RCC 7860 (cell line): ENCODE measurements around the gene ZFPM1.

Experiments
- DNase-seq: peaks from one replicate; pipeline ENCODE4 v3.0.0-alpha.2; 2015; ENCODE audit warnings: low spot score
- FAIRE-seq: peaks from 2 replicates; lab custom pipeline; 2012; peaks lifted over from hg19 to GRCh38; lab: Jason Lieb, UNC

The ZFPM1 gene

DNA sequence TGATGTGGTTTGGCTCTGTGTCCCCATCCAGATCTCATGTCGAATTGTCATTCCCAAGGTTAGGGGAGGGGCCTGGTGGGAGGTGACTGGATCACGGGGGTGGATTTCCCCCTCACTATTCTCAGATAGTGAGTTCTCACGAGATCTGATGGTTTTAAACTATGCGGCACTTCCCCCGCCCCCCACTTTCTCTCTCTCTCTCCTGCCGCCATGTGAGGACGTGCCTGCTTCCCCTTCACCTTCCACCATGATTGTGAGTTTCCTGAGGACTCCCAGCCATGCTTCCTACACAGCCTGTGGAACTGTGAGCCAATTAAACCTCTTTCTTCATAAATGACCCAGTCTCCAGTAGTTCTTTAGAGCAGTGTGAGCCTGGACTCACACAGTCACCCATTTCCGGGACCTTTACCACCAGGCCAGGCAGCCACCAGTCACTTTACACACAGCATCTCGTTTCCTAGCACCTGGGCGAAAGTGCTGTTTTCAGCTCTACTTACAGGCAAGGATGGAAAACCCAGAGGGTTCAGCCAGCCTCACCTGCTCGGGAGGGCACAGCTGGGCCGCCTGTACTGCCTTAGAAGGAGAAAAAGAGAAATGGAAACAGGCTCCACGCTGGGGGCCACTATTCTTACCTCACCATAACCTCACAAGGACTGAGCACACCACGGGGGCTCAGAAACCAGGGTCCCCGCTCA, 103.4 kb downstream of the ZFPM1 start:
- FAIRE-seq (no peak), DNase-seq (no peak)

DNA sequence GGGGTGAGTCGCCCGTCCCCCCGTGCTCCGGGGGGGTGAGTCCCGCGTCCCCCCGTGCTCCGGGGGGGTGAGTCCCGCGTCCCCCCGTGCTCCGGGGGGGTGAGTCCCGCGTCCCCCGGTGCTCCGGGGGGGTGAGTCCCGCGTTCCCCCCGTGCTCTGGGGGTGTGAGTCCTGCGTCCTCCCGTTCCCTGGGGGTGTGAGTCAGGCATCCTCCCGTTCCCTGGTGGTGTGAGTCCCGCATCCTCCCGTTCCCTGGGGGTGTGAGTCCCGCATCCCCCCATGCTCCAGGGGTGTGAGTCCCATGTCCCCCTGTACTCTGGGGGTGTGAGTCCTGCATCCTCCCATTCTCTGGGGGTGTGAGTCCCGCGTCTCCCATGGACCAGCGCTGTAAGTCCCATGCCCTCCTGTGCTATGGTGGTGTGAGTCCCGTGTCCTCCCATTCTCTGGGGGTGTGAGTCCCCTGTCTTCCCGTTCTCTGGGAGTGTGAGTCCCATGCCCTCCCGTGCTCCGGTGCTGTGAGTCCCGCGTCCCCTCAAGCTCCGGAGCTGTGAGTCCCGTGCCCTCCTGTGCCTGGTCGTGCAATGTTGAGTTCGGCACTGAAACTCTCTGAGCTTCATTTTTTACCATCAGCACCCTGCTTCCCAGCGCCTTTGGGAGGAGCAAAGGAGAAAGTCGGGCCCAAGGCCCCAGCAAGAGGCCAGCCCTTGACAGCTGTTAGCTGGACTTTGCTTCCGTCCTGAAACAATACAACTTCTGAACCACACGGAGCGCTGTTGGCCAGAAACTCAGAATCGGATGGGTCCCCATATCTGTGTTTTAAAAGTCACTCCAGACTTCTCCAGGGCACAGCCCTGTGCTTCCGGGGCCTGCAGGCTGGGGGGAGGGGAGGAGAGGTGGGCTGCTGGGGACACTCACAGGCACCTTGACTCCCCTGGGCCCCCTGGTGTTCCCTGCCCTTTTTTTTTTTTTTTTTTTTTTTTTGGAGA, 105.7 kb downstream of the ZFPM1 start:
- peak; percentile 35 for DNase-seq
- no peak for FAIRE-seq

DNA sequence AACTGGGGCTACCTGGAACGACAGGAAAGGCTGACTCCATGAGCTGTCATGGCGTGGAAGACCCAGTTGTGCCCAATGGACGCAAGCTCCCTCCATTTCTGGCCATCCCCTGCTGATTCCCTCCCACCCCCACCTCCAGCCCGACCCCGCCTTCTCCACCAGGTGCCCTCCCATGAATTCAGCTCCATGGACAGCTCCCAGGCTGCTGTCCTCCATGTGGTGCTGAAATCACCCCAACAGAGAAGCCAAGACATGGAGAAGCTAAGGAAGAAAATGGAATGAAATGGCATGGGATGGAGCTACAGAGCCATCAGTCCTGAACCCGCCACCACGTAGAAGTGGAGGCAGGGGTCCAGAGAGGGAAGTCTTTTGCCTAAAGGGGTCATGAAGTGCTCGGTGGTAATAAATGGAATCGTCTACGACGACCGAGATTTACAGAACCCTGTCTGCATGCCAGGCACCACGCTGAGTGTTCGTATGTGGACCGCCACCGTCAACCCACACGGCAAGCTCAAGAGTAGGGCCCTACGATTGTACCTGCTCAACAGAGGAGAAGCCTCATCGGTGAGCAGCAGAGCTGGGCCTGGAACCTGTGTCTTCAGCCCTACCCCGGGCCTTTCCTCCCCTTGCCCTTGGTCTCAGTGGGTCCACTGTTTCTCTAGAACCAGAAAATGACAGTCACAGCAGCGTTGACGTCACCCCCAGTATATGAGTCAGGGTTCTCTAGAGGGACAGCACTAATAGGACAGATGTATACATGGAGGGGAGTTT, 107.8 kb downstream of the ZFPM1 start:
- DNase-seq, result no peak
- FAIRE-seq, result no peak

DNA sequence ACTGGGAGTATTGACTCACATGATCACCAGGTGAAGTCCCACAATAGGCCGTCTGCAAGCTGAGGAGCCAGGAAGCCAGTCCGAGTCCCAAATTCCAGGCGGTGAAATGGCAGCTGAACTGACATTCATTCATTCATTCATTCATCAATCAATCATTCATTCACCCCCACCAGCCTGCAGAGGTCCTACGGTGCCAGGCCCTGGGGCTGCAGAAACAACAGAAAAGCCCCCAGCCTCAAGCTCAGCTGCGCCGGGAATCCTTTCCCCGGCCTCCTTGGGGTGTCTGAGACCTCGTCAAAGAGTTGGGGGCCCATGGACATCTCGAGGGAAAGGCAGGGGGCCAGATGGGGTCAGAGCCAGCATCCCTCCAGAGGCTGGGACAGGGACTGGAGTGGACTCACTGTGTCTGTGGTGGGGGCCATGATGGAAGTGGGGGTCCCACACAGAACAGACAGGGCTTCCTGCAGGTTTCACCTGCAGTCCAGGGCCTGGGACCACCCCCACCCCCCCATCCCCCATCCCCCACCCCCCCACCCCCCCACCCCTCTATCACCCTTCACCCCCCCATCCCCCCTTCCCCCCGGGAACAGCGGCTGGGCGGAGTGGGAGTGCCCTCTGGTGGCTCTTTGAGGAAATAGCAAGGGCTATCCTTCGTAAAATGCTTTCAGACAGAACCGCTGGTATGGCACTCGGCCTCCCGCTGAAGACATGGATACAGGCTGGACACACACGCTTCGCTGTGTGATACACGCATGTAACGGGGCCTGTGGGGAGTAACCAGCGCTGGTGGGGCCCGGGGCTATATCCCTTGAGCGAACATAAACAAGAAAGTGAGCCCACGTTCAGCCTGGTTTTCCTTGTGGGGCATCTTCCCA, 108.6 kb downstream of the ZFPM1 start:
- DNase-seq (peak; percentile 26), FAIRE-seq (no peak)

DNA sequence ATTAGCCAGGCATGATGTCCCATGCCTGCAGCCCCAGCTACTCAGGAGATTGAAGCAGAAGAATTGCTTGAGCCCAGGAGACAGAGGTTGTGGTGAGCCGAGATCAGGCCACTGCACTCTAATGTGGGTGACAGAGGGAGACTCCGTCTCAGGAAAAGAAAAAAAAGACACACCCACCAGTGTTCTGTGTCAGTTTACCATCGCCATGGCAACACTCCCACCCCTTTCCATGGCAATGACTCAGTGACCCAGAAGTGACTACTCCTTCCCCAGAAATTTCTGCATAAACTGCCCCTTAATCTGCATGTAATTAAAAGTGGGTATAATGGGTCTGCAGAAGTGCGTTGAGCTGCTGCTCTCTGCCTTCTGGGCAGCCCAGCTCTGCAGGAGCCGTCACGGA, 113.1 kb downstream of the ZFPM1 start:
- DNase-seq (peak; percentile 28), FAIRE-seq (no peak)

DNA sequence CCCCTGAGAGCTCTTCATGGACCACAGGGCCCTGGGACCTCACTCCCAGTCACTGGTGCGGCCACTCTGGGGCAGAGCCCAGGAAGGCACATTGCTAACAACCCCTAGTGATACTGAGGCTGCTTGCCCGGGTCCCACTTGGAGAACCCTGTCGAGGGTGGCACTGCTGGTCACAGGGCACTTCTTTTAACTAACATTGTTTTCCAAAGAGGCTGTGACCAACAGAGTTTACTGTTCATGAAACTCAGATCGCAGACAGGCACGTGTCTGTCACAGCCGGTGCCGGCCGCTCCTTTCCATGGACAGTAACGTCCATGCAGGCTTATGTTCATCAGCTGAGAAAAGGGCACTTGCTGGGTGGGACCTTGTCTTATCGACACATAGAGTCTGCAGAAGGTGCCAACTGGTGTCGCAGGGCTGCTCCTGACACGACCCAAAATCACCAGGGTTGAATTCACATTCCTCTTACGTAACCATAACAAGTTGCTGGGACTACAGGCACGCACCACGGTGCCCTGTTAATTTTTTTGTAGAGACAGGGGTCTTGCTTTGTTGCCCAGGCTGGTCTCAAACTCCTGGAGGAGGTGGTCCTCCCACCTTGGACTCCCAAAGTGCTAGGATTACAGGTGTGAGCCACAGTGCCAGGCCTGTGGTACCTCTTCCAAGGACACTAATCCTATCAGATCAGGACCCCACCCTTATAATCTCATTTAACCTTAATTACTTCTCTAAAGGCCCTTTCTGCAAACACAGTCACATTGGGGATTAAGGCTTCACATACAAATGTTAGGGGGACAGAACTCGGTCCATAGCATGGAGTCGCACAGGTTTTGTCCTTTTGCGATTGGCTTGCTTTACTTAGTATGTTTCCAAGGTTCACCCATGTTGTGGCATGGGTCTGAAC, 115.9 kb downstream of the ZFPM1 start:
- no peak for DNase-seq
- no peak for FAIRE-seq

DNA sequence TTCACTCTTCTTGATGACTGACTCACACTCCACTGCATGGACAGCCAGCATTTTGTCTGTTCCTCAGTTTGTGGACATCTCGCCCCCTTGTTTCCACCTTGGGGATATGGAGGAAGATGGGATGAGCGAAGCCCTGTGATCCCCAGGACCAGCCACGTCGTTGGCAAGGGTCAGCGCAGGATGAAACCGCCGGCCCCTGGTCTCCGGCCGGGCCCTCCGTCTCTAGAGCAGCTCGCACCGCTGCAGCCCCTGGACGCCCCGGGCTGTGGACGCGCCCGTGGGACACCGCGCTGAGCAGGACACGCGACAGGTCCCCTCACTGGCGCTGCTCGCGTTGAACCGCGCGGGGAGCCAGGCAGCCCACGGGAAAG, 116.5 kb downstream of the ZFPM1 start:
- FAIRE-seq, result no peak
- DNase-seq, result no peak

DNA sequence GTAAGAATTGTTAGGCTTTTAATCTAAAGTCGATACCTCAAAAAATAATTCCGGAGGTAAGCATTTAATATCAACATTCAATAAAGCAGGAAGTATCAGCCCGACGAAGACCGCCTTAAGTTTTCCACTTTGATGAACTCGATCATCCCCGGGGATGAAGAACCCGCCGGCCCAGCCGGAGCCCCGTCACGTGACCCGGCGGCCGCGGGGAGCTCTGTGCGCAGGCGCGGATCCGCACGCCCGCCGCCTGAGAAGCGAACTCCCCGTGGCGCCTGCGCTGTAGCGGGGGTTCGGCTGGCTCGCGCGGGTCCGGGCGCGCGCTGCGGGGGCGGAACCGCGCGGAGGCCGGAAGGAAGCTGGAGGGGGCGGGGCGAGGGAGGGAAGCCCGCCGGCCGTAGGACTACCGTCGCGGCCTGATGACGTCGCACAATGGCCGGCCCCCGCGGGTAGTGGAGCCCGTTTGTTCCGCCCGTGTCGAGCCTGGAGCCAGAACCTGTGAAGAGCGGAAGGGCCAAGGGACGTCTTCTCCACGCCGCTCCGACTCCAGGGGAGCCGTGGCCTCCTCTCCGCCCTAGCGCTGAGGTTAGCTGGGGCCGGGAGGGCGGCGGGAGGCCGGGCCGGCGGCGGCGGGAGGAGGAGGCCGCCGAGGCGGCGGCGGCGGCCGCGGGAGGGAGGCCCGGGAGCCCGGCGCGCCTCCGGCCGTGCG, 117.1 kb downstream of the ZFPM1 start, which contains the start of gene ZC3H18:
Gene ZC3H18, plus strand, starts transcription at position 419 of the 706 bp plus-strand sequence. CDS start 6,721 bp downstream, outside the sequence.
- DNase-seq, result peak; percentile 82
- FAIRE-seq, result no peak

DNA sequence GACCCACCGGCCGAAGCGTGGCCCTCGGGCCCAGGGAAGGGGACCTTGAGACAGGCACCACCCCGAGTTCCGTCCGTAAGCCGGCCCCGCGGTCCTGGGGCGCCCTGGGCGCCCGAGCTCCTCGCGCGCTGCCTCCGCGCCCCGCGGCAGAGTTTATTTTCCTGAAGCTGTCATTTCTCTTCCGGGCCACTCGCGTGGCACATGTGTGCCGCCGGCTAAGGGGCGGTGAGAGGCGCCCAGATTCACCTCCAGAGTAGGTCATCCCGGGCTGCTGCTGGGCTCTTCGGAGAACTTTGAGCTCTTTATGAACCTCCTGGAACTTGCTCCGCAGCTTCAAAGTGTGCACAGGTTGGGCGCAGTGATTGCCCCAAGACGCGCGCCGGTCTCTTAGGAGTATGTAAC, 117.6 kb downstream of the ZFPM1 start:
- no peak for DNase-seq
- FAIRE-seq, result no peak

DNA sequence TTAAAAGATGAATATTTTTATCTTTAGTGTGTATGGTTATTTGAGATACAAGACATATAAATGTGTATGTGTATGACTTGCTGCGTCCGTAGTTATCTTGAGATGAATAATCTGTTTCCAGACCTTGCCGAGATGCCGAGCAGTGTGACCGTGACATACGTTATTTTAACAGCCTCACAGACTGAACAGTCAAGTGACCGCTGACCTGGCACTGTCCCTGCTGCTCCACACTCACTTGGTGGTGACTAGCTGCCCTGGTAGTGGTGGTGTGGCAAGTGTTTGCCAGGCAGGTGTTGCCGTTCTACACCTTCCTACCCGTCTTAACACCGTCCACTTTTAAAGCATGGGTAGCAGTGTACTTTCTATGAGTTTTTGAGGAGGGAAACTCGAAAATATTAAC, 122.2 kb downstream of the ZFPM1 start:
- DNase-seq (no peak), FAIRE-seq (no peak)

DNA sequence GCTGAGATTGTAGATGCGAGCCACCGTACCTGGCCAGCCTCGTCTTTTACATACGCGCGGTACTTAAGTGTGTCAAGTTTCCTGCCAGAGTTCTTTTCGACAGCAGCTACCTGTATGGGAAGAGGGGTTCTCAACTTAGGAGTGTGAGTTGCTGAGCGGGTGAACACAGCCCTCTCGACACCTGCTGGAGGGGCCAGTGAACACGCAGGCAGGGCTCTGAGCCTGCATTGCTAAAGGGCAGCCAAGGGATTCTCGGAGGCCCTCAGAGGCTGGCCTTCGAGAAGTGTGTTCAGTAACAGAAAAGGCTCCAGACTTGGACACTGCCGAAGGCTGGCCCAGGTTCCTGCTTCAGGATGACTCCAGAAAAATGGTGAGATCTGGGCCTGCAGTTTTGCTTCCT, 123.2 kb downstream of the ZFPM1 start:
- DNase-seq (no peak), FAIRE-seq (no peak)

DNA sequence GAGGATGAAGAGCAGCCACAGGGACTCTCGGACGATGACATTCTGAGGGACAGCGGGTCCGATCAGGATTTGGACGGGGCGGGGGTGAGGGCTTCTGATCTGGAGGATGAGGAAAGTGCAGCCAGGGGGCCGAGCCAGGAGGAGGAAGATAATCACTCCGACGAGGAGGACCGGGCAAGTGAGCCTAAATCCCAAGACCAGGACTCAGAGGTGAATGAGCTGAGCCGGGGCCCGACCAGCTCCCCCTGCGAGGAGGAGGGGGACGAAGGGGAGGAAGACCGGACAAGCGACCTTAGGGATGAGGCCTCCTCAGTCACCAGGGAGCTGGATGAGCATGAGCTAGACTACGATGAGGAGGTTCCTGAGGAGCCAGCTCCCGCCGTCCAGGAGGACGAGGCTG, 124.1 kb downstream of the ZFPM1 start:
- no peak for DNase-seq
- no peak for FAIRE-seq

DNA sequence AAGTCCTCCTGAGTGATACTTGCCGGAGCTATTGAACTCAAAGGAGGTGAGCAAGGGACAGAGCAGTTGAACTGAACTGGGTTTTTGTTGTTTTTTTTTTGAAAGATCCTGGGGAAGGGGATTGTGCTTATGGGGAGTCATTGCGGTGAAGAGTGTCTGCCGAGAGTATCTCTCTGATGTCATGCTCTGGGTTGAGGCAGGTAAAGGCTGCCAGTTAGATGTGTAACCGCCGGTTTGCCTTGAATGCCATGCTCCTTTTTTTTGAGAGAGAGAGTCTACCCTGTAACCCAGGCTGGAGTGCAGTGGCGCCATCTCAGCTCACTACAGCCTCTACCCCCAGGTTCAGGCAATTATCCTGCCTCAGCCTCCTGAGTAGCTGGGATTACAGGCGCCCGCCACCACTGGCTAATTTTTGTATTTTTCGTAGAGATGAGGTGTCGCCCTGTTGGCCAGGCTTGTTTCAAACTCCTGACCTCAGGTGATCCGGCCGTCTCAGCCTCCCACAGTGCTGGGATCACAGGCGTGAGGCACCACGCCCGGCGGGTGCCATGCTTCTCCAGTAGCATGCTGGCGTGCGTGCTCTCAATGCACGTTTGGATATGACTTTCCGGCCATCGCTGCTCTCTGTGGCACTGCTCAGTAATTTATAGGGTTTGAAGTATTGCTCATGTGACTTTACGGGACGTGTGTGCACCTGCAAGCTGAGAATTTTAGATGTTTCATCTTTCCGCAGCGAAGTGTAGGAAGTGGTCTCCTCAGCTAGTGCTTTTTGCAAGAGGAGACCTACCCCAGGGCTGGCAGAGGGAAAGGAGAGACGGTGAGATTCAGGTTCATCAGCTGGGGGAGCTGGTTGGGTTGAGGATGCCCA, 125.6 kb downstream of the ZFPM1 start:
- no peak for DNase-seq
- FAIRE-seq, result no peak

DNA sequence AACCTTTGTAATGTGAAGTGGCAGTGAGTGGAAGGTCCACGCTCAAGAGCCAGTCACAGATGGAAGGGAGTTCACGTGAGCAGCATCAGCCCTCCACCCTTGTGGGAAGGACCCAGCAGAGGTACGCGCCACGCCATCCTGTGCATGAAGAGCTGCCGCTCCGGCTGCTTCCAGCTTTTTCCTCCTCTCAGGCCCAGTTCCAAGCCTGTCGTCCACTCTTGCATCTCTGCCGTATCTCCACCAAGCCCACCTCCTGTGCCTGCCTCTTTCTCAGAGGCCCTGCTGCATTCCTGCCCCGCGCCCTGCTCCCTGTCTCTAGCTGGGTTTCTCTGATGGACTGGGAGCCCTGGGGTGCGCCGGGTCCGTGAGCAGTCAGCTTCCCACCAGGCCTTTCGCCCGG, 127.3 kb downstream of the ZFPM1 start:
- FAIRE-seq (no peak), DNase-seq (no peak)

DNA sequence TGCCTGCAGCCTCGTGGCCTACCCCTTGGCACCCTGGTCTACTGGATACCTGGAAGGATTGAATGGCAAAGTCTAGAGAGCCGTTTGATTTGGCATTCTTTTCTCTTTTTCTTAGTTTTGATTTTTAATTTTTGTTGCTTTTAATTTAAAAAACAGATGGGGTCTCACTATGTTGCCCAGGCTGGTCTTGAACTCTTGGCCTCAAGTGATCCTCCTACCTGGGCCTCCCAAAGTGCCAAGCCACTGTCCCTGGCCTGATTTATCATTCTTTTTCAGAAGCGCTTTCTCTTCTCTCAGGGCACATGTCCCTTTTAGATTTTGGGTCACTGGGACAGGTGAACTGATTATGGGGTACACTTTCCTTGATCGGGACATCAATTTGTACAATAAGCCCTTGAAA, 128.0 kb downstream of the ZFPM1 start:
- DNase-seq (no peak), FAIRE-seq (no peak)

DNA sequence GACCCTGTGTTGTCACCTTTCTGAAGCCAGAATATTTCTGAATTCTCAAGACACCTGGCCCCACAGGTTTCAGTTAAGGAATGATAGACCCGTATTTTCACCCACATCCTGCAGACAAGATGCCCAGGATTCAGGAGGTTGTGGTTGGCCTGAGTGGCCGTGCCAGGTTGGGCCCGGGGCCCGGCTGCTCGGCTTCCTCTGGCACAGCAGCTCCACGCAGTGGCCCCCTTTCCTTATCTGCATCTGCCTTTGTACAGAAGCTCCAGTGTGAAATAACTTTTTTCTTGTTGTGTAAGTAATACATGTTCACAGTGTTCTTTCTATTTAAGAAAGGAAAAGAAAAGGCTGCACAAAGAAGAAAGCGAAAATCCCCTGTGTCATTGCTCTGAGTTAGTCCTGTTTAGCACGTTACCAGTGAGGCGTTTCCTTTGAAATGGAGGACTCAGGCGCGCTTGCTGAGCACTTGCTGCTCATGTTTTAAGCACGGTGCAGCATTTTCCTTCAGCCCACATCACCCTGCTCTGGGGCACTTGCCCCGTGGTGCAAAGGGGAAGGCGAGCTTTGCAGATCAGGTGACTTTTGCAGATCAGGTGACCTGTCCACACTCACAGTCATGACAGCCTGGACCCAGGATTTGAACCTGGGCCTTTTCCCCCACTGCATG, 130.0 kb downstream of the ZFPM1 start:
- DNase-seq (no peak), FAIRE-seq (no peak)

DNA sequence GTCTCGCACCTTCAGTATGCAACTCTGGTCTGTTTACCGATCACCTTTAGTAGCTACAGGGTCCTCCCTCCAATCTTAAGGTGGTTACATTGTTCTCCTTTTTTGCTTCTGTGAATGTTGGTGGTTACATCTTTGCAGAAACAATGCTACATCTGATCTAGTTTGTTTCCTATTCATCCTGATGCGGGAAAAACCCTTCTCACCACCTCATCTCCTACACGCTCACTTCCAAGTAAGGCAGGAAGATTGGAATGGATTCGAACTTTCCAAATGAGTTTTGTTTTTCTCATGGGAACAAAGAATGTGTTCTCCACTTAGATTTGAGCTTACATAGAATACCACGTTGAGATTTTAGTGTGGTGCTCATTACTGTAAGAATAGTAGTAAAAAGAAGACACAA, 131.6 kb downstream of the ZFPM1 start:
- DNase-seq, result no peak
- FAIRE-seq, result no peak
